Skeletal muscle tissue (tissue), 4 donors: ENCODE data around the gene FAM174C. TPM values are rescaled to one million over a fixed set of nuclear protein-coding genes. Genes with fewer than 3 reads are reported as not detected.

Experiments used
- H3K27ac ChIP-seq: one replicate; pipeline ENCODE4 v1.7.0; 2013; ENCODE audit warnings: mild to moderate bottlenecking, low read depth, low read length, inconsistent platforms
- H3K27me3 ChIP-seq, 3 donors: one replicate each; pipeline ENCODE4 v1.7.0; 2013; ENCODE audit warnings: low read length in 3 of 3; ENCODE audit not compliant: control insufficient read depth in 3 of 3, insufficient read depth in 3 of 3
- H3K36me3 ChIP-seq, 3 donors: one replicate each; pipeline ENCODE4 v1.7.0; 2013; ENCODE audit warnings: low read length in 3 of 3; ENCODE audit not compliant: control insufficient read depth in 3 of 3, insufficient read depth in 3 of 3
- H3K4me1 ChIP-seq, 3 donors: one replicate each; pipeline ENCODE4 v1.7.0; 2013; ENCODE audit warnings: low read length in 3 of 3, mild to moderate bottlenecking in 3 of 3; ENCODE audit not compliant: control insufficient read depth in 3 of 3, insufficient read depth in 3 of 3
- H3K4me3 ChIP-seq, 3 donors: one replicate each; pipeline ENCODE4 v1.7.0; 2013; ENCODE audit warnings: low read length in 3 of 3
- H3K9ac ChIP-seq, 3 donors: one replicate each; pipeline ENCODE4 v1.7.0; 2013; ENCODE audit warnings: low read length in 3 of 3, mild to moderate bottlenecking in 3 of 3, moderate library complexity in 2 of 3, low read depth in 1 of 3
- H3K9me3 ChIP-seq, 3 donors: one replicate each; pipeline ENCODE4 v1.7.0; 2013; ENCODE audit warnings: low read length in 3 of 3; ENCODE audit not compliant: control insufficient read depth in 3 of 3
- total RNA-seq: library from RNA; depleted of rRNA; stranded (reverse); fragments of >200 nt; gene quantifications from one replicate; pipeline ENCODE4 v1.2.3, GENCODE V29; 2014
- donor health status: Osteomylitis.

The FAM174C gene
- total RNA-seq, 1 donor from 2014 or later, result 9.4 TPM

GRCh38 chr19:1309977-1310852 is 34.9 kb downstream of the FAM174C start:
- H3K9ac ChIP-seq, result no peak overlapping the region
- no peak overlapping the region for H3K4me3 ChIP-seq
- no peaks in the 10 kb centered on the region for H3K36me3 ChIP-seq
- H3K27me3 ChIP-seq, result peaks cover 18 to 46% (median 40%) of the 10 kb centered on the region in 3 donors
- H3K4me1 ChIP-seq, result peaks cover 0 to under 1% (median 0%) of the 10 kb centered on the region in 3 donors
- H3K27ac ChIP-seq, result no peak overlapping the region
- no peaks in the 10 kb centered on the region for H3K9me3 ChIP-seq

GRCh38 chr19:1310853-1311180 is 35.5 kb downstream of the FAM174C start:
- Histone ChIP-seq H3K27me3 (peaks cover 22 to 49% (median 44%) of the 10 kb centered on the region in 3 donors), H3K4me3 (no peak overlapping the region), H3K4me1 (peaks cover under 1 to 4% (median under 1%) of the 10 kb centered on the region in 3 donors), H3K9me3 (no peaks in the 10 kb centered on the region), H3K27ac (no peak overlapping the region), H3K9ac (no peak overlapping the region), H3K36me3 (no peaks in the 10 kb centered on the region)

GRCh38 chr19:1311543-1312091 is 36.3 kb downstream of the FAM174C start:
- H3K9me3 ChIP-seq, result no peaks in the 10 kb centered on the region
- H3K4me3 ChIP-seq, result no peak overlapping the region
- H3K4me1 ChIP-seq, result peaks cover 3 to 8% (median 4%) of the 10 kb centered on the region in 3 donors
- H3K27me3 ChIP-seq, result peaks cover 30 to 57% (median 52%) of the 10 kb centered on the region in 3 donors
- H3K27ac ChIP-seq, result no peak overlapping the region
- H3K9ac ChIP-seq, result no peak overlapping the region
- H3K36me3 ChIP-seq, result no peaks in the 10 kb centered on the region

- Histone ChIP-seq H3K36me3 (no peaks in the 10 kb centered on the region), H3K9me3 (no peaks in the 10 kb centered on the region), H3K4me3 (no peak overlapping the region), H3K9ac (no peak overlapping the region), H3K4me1 (peaks cover 3 to 8% (median 4%) of the 10 kb centered on the region in 3 donors), H3K27ac (no peak overlapping the region), H3K27me3 (peaks cover 42 to 65% (median 65%) of the 10 kb centered on the region in 3 donors)
Measured at GRCh38 chr19:1312767-1313694, 37.7 kb downstream of the FAM174C start.

GRCh38 chr19:1313695-1314613 is 38.6 kb downstream of the FAM174C start:
- no peaks in the 10 kb centered on the region for H3K9me3 ChIP-seq
- H3K27me3 ChIP-seq, result peaks cover 48 to 73% (median 71%) of the 10 kb centered on the region in 3 donors
- H3K27ac ChIP-seq, result no peak overlapping the region
- no peak overlapping the region for H3K4me3 ChIP-seq
- peaks cover 3 to 8% (median 4%) of the 10 kb centered on the region in 3 donors for H3K4me1 ChIP-seq
- H3K36me3 ChIP-seq, result no peaks in the 10 kb centered on the region
- no peak overlapping the region for H3K9ac ChIP-seq

- H3K27ac ChIP-seq, result no peak overlapping the region
- peaks cover 3 to 8% (median 4%) of the 10 kb centered on the region in 3 donors for H3K4me1 ChIP-seq
- H3K4me3 ChIP-seq, result no peak overlapping the region
- H3K36me3 ChIP-seq, result no peaks in the 10 kb centered on the region
- H3K27me3 ChIP-seq, result peaks cover 53 to 67% (median 58%) of the 10 kb centered on the region in 3 donors
- peak overlapping the region in 1 of 3 donors; percentile 40 for H3K9ac ChIP-seq
- no peaks in the 10 kb centered on the region for H3K9me3 ChIP-seq
Measured at GRCh38 chr19:1315470-1316166, 40.3 kb downstream of the FAM174C start.

- Histone ChIP-seq H3K9me3 (no peaks in the 10 kb centered on the region), H3K4me3 (no peak overlapping the region), H3K9ac (no peak overlapping the region), H3K27me3 (peaks cover 53 to 69% (median 56%) of the 10 kb centered on the region in 3 donors), H3K27ac (no peak overlapping the region), H3K4me1 (peaks cover 3 to 8% (median 4%) of the 10 kb centered on the region in 3 donors), H3K36me3 (no peaks in the 10 kb centered on the region)
Measured at GRCh38 chr19:1316466-1316865, 41.1 kb downstream of the FAM174C start.

- Histone ChIP-seq H3K4me1 (peaks cover 3 to 8% (median 4%) of the 10 kb centered on the region in 3 donors), H3K9me3 (no peaks in the 10 kb centered on the region), H3K27me3 (peaks cover 58 to 73% (median 60%) of the 10 kb centered on the region in 3 donors), H3K27ac (no peak overlapping the region), H3K36me3 (no peaks in the 10 kb centered on the region), H3K4me3 (no peak overlapping the region), H3K9ac (no peak overlapping the region)
Measured at GRCh38 chr19:1317274-1318003, 42.1 kb downstream of the FAM174C start.
